ENCODE results near the gene ENTPD7. TPM values are rescaled to one million over a fixed set of nuclear protein-coding genes. Genes with fewer than 3 reads are reported as not detected.
"Not testable (repeated sequence)": the region's sequence is repeated elsewhere in the genome, so short reads cannot be mapped to it uniquely, and the experiment has no call there.

The ENTPD7 gene
- total and polyA plus RNA-seq, 8 donors, result 15.1 to 18.0 (median 16.1) TPM

DNA sequence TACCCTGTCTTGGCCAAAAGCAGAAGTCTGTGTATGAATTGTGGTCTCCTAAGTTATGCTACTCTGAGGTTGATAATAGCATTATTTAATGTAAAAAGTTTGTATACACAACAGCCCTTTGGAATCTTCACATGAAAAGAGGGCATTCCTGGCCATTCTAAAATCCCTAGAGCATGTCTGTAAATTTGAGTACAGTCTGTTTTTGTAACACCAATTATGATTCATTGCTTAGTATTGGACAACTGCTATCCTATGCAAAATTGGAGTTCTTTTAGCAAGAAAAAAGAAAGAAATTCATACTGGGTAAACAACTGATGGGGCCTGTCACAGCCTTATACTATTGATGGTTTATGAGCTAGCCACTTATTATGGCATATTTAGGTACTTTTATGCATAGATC is 82.9 kb downstream of the ENTPD7 start:
- intact Hi-C loops (cut with DNase I), result no loop called here
- Histone ChIP-seq H3K36me3 (peaks cover 0 to 98% of the 10 kb centered on the region in 2 donors), H3K4me3 (no peak overlapping the region), H3K27ac (no peak overlapping the region), H3K4me1 (no peaks in the 10 kb centered on the region), H3K27me3 (no peaks in the 10 kb centered on the region), H3K9me3 (peaks cover 0 to 16% of the 10 kb centered on the region in 2 donors)
- DNase-seq, result no peak
- TF ChIP-seq, protein P1, sequence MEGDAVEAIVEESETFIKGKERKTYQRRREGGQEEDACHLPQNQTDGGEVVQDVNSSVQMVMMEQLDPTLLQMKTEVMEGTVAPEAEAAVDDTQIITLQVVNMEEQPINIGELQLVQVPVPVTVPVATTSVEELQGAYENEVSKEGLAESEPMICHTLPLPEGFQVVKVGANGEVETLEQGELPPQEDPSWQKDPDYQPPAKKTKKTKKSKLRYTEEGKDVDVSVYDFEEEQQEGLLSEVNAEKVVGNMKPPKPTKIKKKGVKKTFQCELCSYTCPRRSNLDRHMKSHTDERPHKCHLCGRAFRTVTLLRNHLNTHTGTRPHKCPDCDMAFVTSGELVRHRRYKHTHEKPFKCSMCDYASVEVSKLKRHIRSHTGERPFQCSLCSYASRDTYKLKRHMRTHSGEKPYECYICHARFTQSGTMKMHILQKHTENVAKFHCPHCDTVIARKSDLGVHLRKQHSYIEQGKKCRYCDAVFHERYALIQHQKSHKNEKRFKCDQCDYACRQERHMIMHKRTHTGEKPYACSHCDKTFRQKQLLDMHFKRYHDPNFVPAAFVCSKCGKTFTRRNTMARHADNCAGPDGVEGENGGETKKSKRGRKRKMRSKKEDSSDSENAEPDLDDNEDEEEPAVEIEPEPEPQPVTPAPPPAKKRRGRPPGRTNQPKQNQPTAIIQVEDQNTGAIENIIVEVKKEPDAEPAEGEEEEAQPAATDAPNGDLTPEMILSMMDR (IDR thresholded peaks at IDR 0.05), result no peak
- no peak for ATAC-seq

DNA sequence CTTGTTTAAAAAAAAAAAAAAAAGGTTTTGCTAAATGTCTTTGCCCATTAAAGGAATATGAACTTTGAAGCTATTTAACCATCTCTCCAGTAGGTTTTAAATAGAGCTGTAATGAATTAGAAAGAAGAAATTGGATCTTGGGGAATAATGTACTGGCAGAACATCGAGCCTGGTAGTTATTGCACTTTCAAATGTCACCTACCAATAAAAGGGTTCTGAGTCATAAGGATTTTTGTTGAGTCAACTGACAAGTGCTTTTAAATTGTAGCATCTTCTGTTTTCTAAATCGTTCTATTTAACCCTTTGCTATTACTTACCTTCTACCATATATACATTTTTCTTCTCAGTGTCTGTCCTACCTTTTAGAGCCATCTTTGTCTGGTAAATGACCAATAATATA is 83.4 kb downstream of the ENTPD7 start:
- Histone ChIP-seq H3K36me3 (peaks cover 0 to 98% of the 10 kb centered on the region in 2 donors), H3K9me3 (peaks cover 0 to 16% of the 10 kb centered on the region in 2 donors), H3K4me3 (no peak overlapping the region), H3K4me1 (no peaks in the 10 kb centered on the region), H3K27me3 (no peaks in the 10 kb centered on the region), H3K27ac (no peak overlapping the region)
- no peak for DNase-seq
- TF ChIP-seq, protein P1 (IDR thresholded peaks at IDR 0.05), result no peak
- no peak for ATAC-seq
- intact Hi-C loops (cut with DNase I), result no loop called here

DNA sequence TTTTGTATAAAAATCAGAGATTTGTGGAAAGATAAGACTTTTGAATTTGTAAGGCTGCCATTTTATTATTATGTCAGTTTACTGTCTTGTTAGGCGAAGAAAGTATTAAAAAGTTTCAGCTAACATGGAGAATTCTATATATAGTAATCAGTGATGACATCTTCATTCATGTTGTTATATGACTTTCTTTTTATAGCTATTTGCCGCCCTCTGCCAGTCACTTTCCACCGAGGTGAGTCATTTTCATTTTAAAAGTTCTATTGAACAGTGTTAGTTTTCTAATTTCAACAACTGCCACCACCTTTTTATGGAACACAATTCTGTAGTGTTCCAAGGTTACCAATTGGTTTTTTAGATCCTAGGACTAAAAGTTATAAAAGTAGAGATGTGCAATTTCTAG is 84.5 kb downstream of the ENTPD7 start:
- intact Hi-C loops (cut with DNase I), result no loop called here
- TF ChIP-seq, protein P1 (IDR thresholded peaks at IDR 0.05), result no peak

DNA sequence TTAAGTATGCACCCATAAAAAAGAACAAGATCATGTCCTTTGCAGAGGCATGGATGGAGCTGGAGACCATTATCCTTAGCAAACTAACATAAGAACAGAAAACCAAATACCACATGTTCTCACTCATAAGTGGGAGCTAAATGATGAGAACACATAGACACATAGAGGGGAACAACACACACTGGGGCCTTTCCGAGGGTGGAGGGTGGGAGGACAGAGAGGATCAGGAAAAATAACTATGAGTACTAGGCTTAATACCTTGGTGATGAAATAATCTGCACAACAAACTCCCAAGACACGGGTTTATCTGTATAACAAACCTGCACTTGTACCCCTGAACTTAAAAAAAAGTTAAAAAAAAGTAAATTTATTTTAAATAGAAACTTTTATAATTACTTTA is 86.9 kb downstream of the ENTPD7 start:
- intact Hi-C loops (cut with DNase I); DNase-seq; H3K4me1 ChIP-seq; H3K27ac ChIP-seq; H3K9me3 ChIP-seq; H3K4me3 ChIP-seq; H3K27me3 ChIP-seq; ATAC-seq: not testable (repeated sequence)
- H3K36me3 ChIP-seq, result peaks cover 0 to 100% of the 10 kb centered on the region in 2 donors

More for the DNA sequence above, 84.5 kb downstream of the ENTPD7 start:
- Histone ChIP-seq H3K9me3 (peaks cover 0 to 16% of the 10 kb centered on the region in 2 donors), H3K4me3 (no peak overlapping the region), H3K27me3 (no peaks in the 10 kb centered on the region), H3K36me3 (peaks cover 0 to 100% of the 10 kb centered on the region in 2 donors), H3K4me1 (no peaks in the 10 kb centered on the region), H3K27ac (no peak overlapping the region)
- ATAC-seq (no peak), DNase-seq (no peak)

DNA sequence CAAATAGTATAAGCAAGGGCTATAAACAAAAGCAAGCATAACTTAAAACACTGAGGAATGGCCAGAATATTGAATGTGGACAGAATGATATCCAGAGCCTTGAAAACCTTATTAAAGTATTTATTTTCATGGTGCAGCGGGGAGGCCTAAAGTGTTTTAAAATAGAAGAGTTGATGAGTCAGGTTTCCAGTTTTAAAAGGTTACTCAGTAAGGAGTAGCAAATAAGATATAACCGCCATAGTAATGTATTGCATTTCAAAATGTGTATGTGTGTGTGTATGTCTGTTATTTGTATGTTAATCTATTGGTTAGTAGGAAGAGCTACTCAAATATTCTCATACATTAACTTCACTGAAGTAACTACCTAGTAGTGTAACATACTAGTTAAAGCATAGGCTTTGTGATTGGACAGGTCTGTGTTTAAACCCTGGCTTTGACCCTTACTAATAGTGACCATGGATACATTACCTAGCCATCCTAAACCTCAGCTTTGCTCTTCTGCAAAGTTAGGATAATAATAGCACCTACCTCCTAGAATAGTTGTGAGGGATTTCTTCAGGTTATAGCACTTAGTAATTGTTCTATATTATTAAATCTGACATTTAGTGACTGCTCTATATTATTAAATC is 89.6 kb downstream of the ENTPD7 start:
- no peaks in the 10 kb centered on the region for H3K4me1 ChIP-seq
- DNase-seq (no peak), ATAC-seq (no peak)
- no peak overlapping the region for H3K27ac ChIP-seq
- H3K36me3 ChIP-seq, result peaks cover 0 to 99% of the 10 kb centered on the region in 2 donors
- intact Hi-C loops (cut with DNase I), result no loop called here
- no peak overlapping the region for H3K4me3 ChIP-seq
- no peaks in the 10 kb centered on the region for H3K9me3 ChIP-seq
- H3K27me3 ChIP-seq, result no peaks in the 10 kb centered on the region
- TF ChIP-seq, protein P1 (IDR thresholded peaks at IDR 0.05), result no peak

DNA sequence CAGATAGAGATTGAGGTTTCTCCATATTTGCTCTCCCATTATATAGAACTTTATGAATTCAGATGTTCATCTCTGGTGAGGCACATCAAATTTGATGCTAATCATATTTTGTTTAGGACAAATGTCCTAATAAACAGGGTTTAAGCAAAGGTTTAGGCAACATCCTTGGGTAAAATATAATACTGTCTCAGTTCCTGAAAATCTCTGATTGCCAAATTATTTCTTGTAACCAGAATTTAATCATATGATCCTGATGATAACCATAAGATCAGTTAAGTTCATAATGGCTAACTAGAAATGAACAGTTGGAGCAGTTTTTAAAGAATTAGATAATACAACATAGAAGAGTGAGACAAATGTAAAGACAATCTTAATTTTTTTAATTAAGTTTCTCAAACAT is 91.3 kb downstream of the ENTPD7 start:
- no peak overlapping the region for H3K4me3 ChIP-seq
- DNase-seq (no peak), ATAC-seq (no peak)
- H3K36me3 ChIP-seq, result peaks cover 0 to 99% of the 10 kb centered on the region in 2 donors
- H3K9me3 ChIP-seq, result no peaks in the 10 kb centered on the region
- no peak overlapping the region for H3K27ac ChIP-seq
- TF ChIP-seq, protein P1 (IDR thresholded peaks at IDR 0.05), result no peak
- H3K27me3 ChIP-seq, result no peaks in the 10 kb centered on the region
- intact Hi-C loops (cut with DNase I), result no loop called here
- H3K4me1 ChIP-seq, result no peaks in the 10 kb centered on the region
